Hematopoietic multipotent progenitor cell treated with erythropoietin and hydrocortisone succinate and interleukin-3 and kit ligand, for 4 days (in vitro differentiated cells): Measurements from ENCODE around the gene SENP3.
"Not testable (repeated sequence)": the region's sequence is repeated elsewhere in the genome, so short reads cannot be mapped to it uniquely, and the experiment has no call there.

Source experiments
- DNase-seq: peaks from one replicate; pipeline ENCODE4 v3.0.0-alpha.2; 2015

Gene SENP3

DNA sequence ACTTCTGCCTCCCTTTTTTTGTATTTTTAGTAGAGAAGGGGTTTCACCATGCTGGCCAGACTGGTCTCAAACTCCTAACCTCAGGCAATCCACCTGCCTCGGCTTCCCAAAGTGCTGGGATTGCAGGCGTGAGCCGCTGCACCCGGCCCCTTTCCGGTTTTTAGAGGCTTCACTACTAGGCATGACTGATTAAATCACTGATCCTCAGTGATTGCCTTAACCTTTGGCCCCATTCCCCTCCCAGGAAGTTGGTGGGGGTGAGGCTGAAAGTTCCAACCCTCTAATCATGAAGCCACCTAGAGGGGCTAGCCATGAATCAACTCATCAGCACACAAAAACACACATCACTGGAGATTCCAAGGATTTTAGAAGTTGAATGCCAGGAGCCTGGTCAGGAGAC is 35.8 kb downstream of the SENP3 start:
- DNase-seq: not testable (repeated sequence)

DNA sequence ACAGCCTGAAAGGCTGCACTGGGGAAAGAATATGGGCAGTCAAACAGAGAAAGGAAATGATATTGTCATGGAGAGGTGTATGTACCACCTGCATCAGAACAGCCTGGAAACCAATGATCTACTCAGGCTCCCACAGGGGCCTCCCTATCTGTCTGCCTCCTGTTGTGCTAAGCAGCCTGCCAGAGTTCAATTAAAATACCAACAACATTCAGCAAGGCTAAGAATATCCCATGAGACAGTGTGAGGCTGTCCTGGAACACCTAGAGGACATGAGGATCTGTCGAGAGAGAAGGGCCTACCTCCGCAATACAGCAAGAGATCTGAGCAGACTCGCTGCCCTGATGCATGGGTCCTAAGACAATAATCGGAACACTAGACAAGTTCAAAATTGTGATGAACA is 44.6 kb downstream of the SENP3 start:
- no peak for DNase-seq

DNA sequence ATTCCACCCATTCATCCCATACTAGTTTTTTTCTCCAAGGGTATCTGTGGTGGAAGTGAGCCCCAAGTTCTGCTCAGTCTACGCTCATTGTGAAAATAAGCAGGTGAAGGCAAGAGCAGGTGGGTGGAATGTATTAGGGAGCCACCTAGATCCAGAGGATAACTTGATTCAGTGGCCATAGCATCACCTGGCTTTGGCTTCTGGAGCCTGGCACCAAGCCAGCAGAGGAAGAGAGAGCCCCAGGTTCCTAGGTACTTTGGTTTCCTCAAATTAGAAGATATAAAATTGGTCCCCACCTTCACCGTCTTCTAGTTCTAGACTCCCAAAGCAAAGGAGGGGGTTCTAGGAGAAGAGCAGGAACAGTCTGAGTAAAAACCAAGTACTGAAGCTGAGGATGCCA is 48.9 kb downstream of the SENP3 start:
- no peak for DNase-seq

DNA sequence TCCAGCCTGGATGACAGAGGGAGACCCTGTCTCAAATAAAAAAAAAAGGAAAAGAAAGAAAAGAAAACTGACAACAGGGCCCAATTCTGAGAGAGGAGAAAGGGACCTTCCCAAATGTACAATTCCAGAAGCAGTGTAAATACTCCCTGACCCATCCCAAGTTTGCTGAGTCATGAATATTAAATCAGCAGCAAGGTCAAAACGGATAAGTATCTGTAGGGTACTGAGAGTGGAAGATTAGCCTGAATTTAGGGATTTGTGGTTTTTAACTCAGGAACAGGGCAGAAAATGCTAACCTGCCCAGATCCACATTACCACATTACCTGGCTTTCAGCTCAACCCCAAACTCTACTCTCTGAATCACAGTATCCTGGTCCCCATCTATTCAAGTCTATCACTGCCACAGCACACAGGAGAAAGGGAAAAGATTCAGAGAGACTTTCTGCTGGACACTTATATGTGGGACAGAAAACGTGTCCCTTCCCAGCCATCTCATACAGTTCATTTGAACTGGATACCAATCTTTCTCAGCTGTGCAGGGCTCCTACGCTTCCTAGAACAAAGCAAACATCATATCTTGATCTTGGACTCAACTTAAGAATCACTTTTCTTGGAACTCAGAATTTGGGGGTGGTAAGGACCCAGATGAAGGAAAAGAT is 50.0 kb downstream of the SENP3 start:
- DNase-seq: no peak

DNA sequence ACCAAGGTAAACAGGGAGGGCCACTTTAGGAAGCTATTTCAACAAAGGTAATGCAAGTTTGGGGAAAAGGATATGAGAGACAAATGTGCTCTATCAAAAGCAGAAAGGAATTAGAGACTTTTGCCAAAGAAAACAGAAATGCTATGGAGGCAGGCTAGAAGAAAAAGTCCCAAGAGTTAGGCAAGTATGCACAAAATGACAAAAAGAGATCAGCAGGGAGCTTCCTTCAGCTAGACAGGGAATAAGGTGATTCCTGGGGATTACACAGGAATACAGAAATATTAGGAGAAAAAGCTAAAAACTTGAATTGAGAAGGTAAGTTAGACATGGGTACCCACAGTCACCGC is 50.5 kb downstream of the SENP3 start:
- DNase-seq: no peak

DNA sequence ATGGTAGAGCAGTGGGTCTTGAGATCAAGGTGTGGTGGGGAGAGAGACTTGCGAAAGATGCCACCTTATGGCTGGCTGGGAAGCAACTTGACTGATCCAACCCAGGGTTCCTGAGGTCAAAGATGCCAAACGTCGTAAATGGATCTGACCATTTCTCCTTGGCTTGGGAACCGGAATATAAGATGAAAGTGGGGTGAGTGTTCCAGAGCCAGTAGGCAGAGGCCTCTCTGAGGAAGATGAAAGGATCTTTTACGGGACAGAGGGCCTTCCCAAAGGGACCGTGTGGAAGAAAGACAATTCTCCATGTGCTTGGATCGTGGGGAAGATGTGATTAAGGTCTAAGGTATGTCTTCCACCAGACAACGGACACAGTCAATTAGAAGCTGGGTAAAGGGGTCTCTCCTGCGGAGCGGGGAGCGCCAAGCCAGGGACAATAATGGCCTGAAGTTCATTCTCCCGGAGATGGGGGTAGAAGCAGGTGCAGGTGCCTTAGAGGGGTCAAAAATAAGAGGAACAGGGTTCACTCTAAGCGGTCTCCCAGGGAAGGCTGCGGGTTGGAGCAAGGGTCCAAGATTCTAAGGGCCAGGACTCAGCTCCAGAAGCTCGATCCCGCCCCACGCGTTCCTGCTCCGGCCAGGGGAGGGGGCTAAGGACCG is 52.2 kb downstream of the SENP3 start:
- DNase-seq: peak; percentile 23

DNA sequence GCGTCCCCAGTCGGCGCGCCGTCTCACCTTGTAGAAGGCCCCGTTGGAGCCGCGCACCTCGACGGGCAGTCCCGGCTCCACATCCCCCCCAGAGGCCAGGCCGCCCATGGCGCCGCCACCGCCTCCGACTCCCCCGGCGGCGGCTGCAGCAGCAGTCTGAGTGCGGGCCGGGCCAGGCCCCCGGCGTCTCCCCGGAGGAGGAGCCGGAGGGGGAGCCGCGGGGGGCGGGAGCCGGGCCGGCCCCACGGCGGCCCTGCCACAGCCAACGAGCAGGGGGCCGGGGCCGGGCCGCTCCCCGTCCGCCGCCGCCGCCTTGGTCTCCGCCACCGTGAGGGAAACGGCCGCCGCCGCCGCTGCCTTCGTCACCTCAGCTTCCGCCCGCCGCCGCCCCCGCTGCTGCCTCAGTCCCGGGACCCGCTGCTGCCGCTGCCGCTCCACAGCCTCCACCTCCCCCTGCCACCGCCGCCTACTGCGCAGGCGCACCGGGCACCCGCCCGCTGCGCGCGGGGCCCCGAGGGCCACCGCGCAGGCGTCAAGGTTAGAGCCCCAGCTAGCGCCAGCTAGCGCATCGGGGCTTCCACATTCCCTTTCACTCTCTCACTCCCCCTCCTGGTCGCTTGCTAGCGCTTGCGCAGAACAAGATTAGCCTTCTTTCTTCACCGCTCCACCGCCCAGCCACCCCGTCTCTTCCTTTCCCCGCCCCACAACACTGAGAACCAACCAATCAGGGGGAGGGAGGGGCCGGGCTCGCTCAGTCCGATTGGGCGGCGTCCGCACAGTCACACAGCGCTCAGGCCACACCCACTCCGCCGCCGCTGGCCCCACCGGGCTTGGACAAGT is 52.9 kb downstream of the SENP3 start, which contains the start of gene FXR2:
Gene FXR2 (minus strand): TSS at position 473 of the 840 bp plus-strand sequence. CDS start 365 bp downstream, at position 108.
- peak; percentile 100 for DNase-seq

DNA sequence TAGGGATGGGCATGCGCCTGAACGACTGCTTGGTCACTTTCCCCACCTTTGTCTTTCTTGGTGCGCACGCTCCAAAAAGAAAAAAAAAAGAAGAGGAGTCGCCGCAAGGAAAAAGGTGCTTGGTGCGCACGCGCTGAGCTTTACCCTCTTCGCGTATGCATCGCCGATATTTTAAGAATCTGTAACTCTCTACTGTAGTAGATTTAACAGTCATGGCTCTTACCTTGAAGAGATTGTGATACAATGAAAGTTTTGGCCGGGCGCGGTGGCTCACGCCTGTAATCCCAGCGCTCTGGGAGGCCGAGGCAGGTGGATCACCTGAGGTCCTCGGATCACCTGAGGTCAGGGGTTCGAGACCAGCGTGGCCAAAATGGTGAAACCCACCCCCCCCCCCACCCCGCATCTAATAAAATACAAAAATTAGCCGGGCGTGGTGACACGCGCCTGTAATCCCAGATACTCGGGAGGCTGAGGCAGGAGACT is 53.6 kb downstream of the SENP3 start:
- no peak for DNase-seq

DNA sequence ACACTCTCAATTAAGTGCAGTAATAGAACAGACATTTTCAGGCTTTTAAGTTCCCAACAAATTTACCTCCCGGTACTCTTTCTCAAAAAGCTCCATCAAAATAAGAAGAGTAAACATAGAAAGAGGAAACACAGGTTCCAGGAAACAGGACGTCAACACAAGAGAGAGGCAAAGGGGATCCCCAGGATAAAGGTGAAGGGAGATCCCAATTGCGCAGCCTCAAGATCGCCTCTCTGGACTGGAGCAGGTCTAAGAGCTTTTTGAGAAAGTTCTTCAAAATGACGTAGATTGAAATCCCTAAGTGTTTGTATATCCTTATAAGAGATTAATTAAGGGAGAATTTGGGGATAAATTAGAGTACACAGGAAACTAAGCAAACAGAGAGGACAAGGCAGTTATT is 56.9 kb downstream of the SENP3 start:
- DNase-seq: no peak

DNA sequence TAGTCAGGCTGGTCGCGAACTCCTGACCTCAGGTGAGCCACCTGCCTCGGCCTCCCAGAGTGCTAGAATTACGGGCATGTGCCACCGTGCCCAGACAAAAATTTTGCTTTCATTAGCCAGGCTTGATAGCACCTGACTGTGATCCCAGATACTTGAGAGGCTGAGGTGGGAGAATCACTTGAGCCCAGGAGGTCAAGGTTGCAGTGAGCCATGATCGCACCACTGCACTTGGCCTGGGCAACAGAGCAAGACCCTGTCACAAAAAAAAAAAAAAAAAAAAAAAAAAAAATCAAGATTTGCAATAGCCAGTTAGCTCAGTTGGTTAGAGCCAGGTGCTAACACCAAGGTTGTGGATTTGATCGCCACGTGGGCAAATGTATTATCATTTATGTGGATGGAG is 59.1 kb downstream of the SENP3 start:
- DNase-seq: no peak
